Gastroesophageal sphincter (tissue), 3 donors: ENCODE data around the gene GRIFIN.

ENCODE experiments used
- CTCF ChIP-seq, 4 experiments: fragments of 200-600 bp in 2 of 4; fragments of 450-650 bp in 2 of 4; sonication (generic) in 1 of 4; IDR thresholded peaks; one replicate each; pipeline ENCODE4 v1.5.1; 2017 to 2019; ENCODE audit warnings: antibody characterized with exemption in 4 of 4, mild to moderate bottlenecking in 2 of 4, moderate library complexity in 2 of 4
- POLR2A ChIP-seq, 2 donors: fragments of 450-650 bp; IDR thresholded peaks; one replicate each; pipeline ENCODE4 v1.6.1; 2017; ENCODE audit warnings: antibody characterized with exemption in 2 of 2, mild to moderate bottlenecking in 2 of 2, moderate library complexity in 1 of 2
- POLR2AphosphoS5 ChIP-seq: sonication (generic); formaldehyde crosslinking; IDR thresholded peaks from one replicate; pipeline ENCODE4 v1.6.1; 2017; ENCODE audit warnings: antibody characterized with exemption

GRCh38 chr7:2500701-2501100 lies 24.5 kb upstream of the GRIFIN start:
- no peak for TF ChIP-seq CTCF (IDR thresholded peaks at IDR 0.05)
- TF ChIP-seq POLR2AphosphoS5: no peak
- no peak for TF ChIP-seq POLR2A (IDR thresholded peaks at IDR 0.05)
